WI38 (cell line): ENCODE measurements around the gene CNN2.

Experiments used
- H3K4me3 ChIP-seq: 2 replicates; pipeline ENCODE4 v1.5.1; 2011; ENCODE audit warnings: low read depth, mild to moderate bottlenecking, control low read depth, low read length
- TF ChIP-seq, protein P1 (sequence below): IDR thresholded peaks from 2 replicates; pipeline ENCODE4 v1.5.1; 2012; ENCODE audit warnings: low read depth, mild to moderate bottlenecking, control low read depth, low read length

Gene CNN2

DNA sequence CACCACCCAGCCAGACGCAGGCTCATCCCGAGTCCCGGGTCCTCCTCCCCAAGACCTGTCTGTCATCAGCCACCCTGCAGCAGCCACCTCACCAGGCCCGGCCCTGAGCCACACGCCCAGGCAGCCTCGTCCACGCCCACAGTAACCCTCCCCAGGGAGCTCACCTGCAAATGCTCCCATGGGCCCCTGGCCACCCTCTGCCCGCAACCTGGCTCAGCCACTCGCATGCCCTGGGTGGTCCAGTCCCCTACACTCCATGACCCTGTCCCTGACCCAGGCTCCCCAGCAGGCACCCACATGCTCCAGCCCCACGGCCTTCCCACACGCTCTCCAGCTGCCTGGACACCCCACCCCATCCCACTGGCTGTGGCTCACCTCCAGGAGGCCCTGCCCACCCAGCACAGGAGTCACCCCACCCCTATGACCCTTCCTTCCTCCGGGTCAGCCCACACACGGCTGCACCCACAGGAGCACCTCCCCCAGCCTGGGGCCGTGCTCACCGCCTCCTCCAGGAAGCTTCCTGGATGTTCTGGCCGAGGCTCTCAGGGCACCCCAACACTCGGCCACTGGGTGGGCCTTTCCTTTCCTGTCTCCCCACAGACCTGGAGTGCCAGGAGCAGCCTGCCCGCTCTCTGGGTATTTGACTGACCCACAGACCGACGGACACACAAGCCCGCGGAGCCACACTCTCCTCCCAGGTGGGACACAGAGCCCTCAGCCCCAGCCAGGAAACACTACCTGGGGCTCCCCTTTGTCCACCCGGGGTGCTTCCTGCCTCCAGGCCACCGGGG lies 9.1 kb upstream of the CNN2 start:
- peak overlapping the region; percentile 24; the same call in 1 of the 2 replicates for H3K4me3 ChIP-seq
- TF ChIP-seq, protein P1, sequence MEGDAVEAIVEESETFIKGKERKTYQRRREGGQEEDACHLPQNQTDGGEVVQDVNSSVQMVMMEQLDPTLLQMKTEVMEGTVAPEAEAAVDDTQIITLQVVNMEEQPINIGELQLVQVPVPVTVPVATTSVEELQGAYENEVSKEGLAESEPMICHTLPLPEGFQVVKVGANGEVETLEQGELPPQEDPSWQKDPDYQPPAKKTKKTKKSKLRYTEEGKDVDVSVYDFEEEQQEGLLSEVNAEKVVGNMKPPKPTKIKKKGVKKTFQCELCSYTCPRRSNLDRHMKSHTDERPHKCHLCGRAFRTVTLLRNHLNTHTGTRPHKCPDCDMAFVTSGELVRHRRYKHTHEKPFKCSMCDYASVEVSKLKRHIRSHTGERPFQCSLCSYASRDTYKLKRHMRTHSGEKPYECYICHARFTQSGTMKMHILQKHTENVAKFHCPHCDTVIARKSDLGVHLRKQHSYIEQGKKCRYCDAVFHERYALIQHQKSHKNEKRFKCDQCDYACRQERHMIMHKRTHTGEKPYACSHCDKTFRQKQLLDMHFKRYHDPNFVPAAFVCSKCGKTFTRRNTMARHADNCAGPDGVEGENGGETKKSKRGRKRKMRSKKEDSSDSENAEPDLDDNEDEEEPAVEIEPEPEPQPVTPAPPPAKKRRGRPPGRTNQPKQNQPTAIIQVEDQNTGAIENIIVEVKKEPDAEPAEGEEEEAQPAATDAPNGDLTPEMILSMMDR, result no peak

DNA sequence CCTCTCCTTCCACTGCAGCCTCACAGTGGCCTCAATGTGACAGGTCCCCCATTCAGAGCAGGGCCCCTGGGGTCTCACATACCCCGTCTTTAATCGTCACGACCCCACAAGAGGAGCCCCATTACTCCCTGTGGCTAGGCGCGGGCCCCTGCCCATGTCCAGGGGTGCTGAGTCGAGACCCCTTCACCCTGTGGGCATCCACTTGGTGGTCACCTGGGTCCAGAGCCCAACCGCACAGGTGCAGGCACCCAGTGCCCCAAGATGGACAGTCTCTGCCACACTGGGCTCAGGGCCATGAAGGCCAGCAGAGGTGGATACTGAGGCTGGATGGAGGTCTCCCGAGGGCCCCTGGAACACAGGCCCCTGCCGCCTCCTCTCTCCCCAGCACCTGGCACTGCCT lies 8.5 kb upstream of the CNN2 start:
- TF ChIP-seq, protein P1, result no peak
- no peak overlapping the region for H3K4me3 ChIP-seq

DNA sequence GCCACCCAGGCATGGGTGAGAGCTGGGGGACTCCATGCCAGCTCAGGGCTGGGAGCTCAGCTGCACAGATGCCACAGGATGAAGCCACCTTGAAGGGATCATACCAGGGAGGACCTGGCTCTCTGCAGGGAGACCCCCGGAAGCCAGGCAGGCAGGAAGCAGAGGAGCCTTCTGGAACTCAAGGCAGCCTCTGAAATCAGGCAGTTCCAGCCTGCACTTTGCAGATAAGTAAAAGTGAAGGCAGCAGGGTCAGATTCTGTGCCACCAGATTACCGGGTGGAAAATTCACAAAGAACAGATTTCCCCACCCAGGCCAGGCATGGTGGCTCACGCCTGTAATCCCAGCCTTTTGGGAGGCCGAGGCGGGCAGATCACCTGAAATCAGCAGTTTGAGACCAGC lies 8.0 kb upstream of the CNN2 start:
- TF ChIP-seq, protein P1, result no peak
- H3K4me3 ChIP-seq, result no peak overlapping the region

DNA sequence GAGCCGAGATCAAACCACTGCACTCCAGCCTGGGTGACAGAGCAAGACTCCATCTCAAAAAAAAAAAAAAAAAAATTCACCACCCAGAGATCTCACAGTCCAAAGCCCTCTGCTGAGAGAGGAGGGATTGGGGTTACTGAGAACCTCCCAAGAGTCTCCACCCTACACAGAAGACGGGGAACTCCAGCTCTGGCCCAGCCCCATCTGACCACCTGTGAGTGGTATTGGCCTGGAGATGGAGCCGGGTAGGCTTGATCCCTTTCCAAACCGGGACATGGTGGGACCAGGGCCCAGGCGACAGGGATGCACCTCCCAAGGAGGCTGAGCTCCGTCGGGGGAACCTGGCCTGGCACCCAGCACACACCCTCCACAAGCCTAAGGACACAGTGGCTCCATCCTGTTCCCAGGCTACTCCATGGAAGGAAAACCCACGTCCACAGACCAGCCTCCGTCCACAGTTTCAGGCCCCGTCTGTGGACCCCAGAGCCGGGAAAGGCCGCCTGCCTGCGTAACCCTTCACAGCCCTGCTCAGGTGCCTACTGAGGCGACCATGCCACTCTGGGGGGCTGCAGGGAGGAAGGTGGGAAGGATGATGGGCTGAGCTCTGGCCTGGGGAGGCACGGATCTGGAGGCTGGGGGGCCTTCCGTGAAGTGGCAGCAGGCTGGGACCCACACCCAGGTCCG lies 7.3 kb upstream of the CNN2 start:
- TF ChIP-seq, protein P1, result no peak
- peak overlapping the region; percentile 88 for H3K4me3 ChIP-seq

DNA sequence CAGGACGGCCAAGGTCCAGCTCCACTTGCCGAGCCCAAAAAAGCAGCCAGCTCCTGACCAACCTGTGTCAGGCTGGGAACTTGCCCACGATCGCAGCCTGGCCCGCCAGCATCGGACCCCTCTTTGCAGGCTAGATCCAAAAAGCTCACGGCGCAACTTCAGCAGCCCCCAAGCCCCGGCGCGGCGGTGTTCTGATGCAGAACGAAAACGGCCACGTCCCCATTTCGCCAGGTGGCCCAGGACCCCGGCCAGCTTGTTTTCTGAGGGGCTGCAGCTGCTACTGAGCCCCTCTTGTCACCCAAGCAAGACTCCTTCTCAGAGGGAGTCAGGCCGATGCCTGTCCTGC lies 6.8 kb upstream of the CNN2 start:
- TF ChIP-seq, protein P1, result no peak
- H3K4me3 ChIP-seq, result peak overlapping the region; percentile 88

DNA sequence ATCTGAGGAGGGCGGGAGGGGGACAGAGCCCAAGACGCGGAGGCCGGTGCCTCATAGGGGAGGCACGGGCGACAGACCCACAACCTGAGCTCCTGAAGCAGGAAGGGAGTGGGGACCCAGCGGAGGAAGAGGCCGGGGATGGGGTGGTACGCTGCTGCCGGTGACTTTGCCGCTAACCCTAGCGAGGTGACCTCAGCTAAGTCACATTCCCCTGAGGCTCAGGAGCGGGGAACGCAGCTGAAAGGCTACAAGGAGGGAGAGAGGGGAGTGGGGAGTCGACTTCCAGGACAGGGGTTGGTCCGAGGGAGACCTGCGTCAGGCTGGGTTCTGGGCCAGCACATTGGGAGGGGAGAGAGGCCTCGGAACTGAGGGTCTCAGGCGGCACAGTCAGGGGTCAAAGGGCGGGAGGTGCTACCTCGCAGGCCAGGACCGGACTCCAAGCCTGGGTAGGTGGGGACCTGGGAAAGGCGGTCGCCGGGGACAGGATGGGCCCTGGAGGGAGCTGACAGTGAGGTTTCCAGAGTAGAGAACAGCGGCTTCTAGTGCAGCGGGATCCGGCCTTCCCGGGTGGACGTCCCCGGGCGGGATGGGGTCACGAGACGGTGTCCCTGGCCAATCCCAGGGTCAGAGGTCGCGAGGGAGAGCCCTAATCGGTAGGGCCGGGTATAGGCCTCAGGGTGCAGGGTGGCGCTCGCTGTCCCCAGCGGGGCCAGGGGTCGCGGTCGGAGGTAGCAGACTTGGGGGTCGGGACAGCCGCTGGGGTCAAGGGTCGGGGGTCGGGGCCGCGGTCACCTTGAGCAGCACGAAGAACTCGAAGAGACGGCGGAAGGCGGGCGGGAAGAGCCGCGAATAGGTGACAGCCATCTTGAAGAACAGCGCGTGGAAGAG lies 6.2 kb upstream of the CNN2 start:
- H3K4me3 ChIP-seq, result peak overlapping the region; percentile 88
- TF ChIP-seq, protein P1, result no peak
